Measurements from ENCODE around the gene KRT1.

DNA sequence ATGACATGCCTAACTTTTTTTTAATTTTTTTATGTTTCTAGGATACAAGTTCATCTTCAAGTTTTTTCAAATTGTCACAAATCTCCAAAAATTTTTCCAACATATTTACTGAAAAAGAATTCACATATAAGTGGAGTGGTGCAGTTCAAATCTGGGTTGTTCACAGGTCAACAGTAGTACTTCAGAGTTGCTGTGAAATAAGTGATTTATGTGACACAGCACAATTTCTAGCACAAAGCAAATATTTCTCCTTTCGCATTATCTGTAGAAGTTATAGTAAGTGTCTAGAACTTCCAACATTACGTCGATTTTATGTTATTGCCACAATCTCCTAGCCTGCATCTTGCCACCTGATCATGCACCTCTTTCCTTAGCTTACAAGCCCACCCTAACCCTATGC lies 18.5 kb downstream of the KRT1 start:
- TF ChIP-seq EZH2 (IDR thresholded peaks at IDR 0.05; ENCODE audit: borderline replicate concordance, insufficient read depth, low read depth, low read length, poor library complexity, severe bottlenecking): no peak
- TF ChIP-seq, protein P1, sequence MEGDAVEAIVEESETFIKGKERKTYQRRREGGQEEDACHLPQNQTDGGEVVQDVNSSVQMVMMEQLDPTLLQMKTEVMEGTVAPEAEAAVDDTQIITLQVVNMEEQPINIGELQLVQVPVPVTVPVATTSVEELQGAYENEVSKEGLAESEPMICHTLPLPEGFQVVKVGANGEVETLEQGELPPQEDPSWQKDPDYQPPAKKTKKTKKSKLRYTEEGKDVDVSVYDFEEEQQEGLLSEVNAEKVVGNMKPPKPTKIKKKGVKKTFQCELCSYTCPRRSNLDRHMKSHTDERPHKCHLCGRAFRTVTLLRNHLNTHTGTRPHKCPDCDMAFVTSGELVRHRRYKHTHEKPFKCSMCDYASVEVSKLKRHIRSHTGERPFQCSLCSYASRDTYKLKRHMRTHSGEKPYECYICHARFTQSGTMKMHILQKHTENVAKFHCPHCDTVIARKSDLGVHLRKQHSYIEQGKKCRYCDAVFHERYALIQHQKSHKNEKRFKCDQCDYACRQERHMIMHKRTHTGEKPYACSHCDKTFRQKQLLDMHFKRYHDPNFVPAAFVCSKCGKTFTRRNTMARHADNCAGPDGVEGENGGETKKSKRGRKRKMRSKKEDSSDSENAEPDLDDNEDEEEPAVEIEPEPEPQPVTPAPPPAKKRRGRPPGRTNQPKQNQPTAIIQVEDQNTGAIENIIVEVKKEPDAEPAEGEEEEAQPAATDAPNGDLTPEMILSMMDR (IDR thresholded peaks at IDR 0.05): no peak
